GM21526 (cell line): ENCODE data around the gene NOP53.
"Not testable (repeated sequence)": the region's sequence is repeated elsewhere in the genome, so short reads cannot be mapped to it uniquely, and the experiment has no call there.

ENCODE experiments used
- ATAC-seq: cut with Tn5 transposase; IDR thresholded peaks from one replicate; pipeline ENCODE4 v1.9.1; 2021; ENCODE audit warnings: moderate library complexity; ENCODE audit not compliant: unreplicated experiment, low FRiP score

NOP53 gene

GRCh38 chr19:47745010-47745901, at the start of gene NOP53:
TSS of gene NOP53 (plus strand) at chr19:47745546. CDS start at chr19:47745560, 14 bp downstream.
- ATAC-seq: peak; percentile 52

GRCh38 chr19:47696635-47697034, 48.7 kb upstream of the NOP53 start:
- ATAC-seq: no peak

- ATAC-seq: no peak
Observed at GRCh38 chr19:47697863-47698609, 47.3 kb upstream of the NOP53 start.

GRCh38 chr19:47698631-47699359, 46.6 kb upstream of the NOP53 start:
- ATAC-seq: no peak

- ATAC-seq: no peak
Observed at GRCh38 chr19:47699360-47699917, 45.9 kb upstream of the NOP53 start.

- ATAC-seq: no peak
Observed at GRCh38 chr19:47700934-47701716, 44.2 kb upstream of the NOP53 start.

GRCh38 chr19:47701717-47702552, 43.4 kb upstream of the NOP53 start:
- ATAC-seq: no peak

- no peak for ATAC-seq
Observed at GRCh38 chr19:47702671-47703070, 42.7 kb upstream of the NOP53 start.

GRCh38 chr19:47703301-47703700, 42.0 kb upstream of the NOP53 start:
- ATAC-seq: no peak

GRCh38 chr19:47704024-47704423, 41.3 kb upstream of the NOP53 start:
- ATAC-seq: no peak

GRCh38 chr19:47704656-47705055, 40.7 kb upstream of the NOP53 start:
- no peak for ATAC-seq

GRCh38 chr19:47707135-47707925, 38.0 kb upstream of the NOP53 start:
- no peak for ATAC-seq

- ATAC-seq: no peak
Observed at GRCh38 chr19:47711652-47712242, 33.6 kb upstream of the NOP53 start.

- ATAC-seq: no peak
Observed at GRCh38 chr19:47713046-47714021, 32.0 kb upstream of the NOP53 start, which contains the start of gene EHD2. TSS of gene EHD2 (plus strand) at chr19:47713422. CDS start at chr19:47716613, 3,191 bp downstream.

GRCh38 chr19:47714339-47714738, 31.0 kb upstream of the NOP53 start:
- ATAC-seq: no peak

GRCh38 chr19:47714855-47715254, 30.5 kb upstream of the NOP53 start:
- ATAC-seq: not testable (repeated sequence)
